HepG2 (cell line): ENCODE data around the gene MTHFD1. TPM values are rescaled to one million over a fixed set of nuclear protein-coding genes. Genes with fewer than 3 reads are reported as not detected.

ENCODE experiments used
- BRD4 ChIP-seq: sonication (generic); formaldehyde crosslinking; IDR thresholded peaks from 2 replicates; pipeline ENCODE4 v1.4.0; 2020; ENCODE audit warnings: missing genetic modification reagents
- CREM ChIP-seq, 2 experiments: sonication (generic) in 1 of 2; formaldehyde crosslinking in 1 of 2; IDR thresholded peaks; 2 replicates each; pipeline versions ENCODE4 v1.4.0 to v1.6.1; 2016 to 2020; ENCODE audit warnings: antibody characterized with exemption in 1 of 2, mild to moderate bottlenecking in 1 of 2, missing genetic modification reagents in 1 of 2
- FOXM1 ChIP-seq: sonication (generic); formaldehyde crosslinking; IDR thresholded peaks from 2 replicates; pipeline ENCODE4 v1.5.0; 2020; ENCODE audit warnings: missing genetic modification reagents
- FOXP1 ChIP-seq, 2 experiments: fragments of 450-650 bp in 1 of 2; IDR thresholded peaks; 2 replicates each; pipeline ENCODE4 v1.6.1; 2017 to 2018; ENCODE audit warnings: antibody characterized with exemption in 1 of 2
- RCOR2 ChIP-seq: IDR thresholded peaks from 2 replicates; pipeline ENCODE4 v1.6.1; 2016; ENCODE audit warnings: missing biosample characterization, missing genetic modification reagents
- RORA ChIP-seq: sonication (generic); formaldehyde crosslinking; IDR thresholded peaks from 2 replicates; pipeline ENCODE4 v1.5.0; 2020; ENCODE audit warnings: mild to moderate bottlenecking, missing genetic modification reagents, moderate library complexity
- SOX13 ChIP-seq, 3 experiments: fragments of 450-650 bp in 1 of 3; sonication (generic) in 1 of 3; formaldehyde crosslinking in 1 of 3; IDR thresholded peaks in 2 of 3; conservative IDR thresholded peaks in 1 of 3; 2 replicates each; pipeline versions ENCODE4 v1.5.0 to v1.6.1; 2016 to 2020; ENCODE audit warnings: antibody characterized with exemption in 1 of 3, mild to moderate bottlenecking in 1 of 3, missing compliant biosample characterization in 1 of 3, missing genetic modification reagents in 1 of 3, moderate library complexity in 1 of 3
- SOX5 ChIP-seq: IDR thresholded peaks from 2 replicates; pipeline ENCODE4 v1.6.1; 2016; ENCODE audit warnings: borderline replicate concordance
- TEAD3 ChIP-seq: optimal IDR thresholded peaks from 2 replicates; pipeline ENCODE3; 2016; ENCODE audit warnings: borderline replicate concordance
- XBP1 ChIP-seq: sonication (generic); formaldehyde crosslinking; IDR thresholded peaks from 2 replicates; pipeline ENCODE4 v1.5.0; 2020; ENCODE audit warnings: missing genetic modification reagents
- ZBTB1 ChIP-seq: sonication (generic); formaldehyde crosslinking; IDR thresholded peaks from 2 replicates; pipeline ENCODE4 v1.4.0; 2020; ENCODE audit warnings: missing genetic modification reagents, borderline replicate concordance
- ZNF234 ChIP-seq: sonication (generic); formaldehyde crosslinking; conservative IDR thresholded peaks from 2 replicates; pipeline ENCODE4 v1.5.1; 2020; ENCODE audit warnings: mild to moderate bottlenecking, missing genetic modification reagents
- ZNF737 ChIP-seq: sonication (generic); formaldehyde crosslinking; IDR thresholded peaks from 2 replicates; pipeline ENCODE4 v1.5.0; 2020; ENCODE audit warnings: missing genetic modification reagents, mild to moderate bottlenecking, borderline replicate concordance
- ZNF749 ChIP-seq: sonication (generic); formaldehyde crosslinking; IDR thresholded peaks from 2 replicates; pipeline ENCODE4 v1.8.0; 2022; ENCODE audit warnings: mild to moderate bottlenecking, missing genetic modification reagents, moderate library complexity, borderline replicate concordance
- ZNF792 ChIP-seq: IDR thresholded peaks from 2 replicates; pipeline ENCODE4 v1.6.1; 2016
- polyA plus RNA-seq, 8 experiments: library from polyadenylated mRNA; depleted of rRNA in 3 of 8; stranded (reverse) in 7 of 8; unstranded in 1 of 8; fragments of >200 nt; fragmentation: Illumina TruSeq in 4 of 8; extraction: Trizol in 4 of 8; gene quantifications; 2 replicates each; pipeline versions ENCODE4 v1.2.1 to v1.2.3, GENCODE V29; 2011 to 2016; ENCODE audit warnings: low read depth in 4 of 8, missing spikeins in 1 of 8, mixed read lengths in 1 of 8; ENCODE audit not compliant: insufficient read depth in 1 of 8
- total RNA-seq, 5 experiments: library from RNA; depleted of rRNA; stranded (reverse); fragments of >200 nt; fragmentation: Illumina TruSeq; extraction: Trizol; gene quantifications; 2 replicates each; pipeline ENCODE4 v1.2.3, GENCODE V29; 2016; ENCODE audit warnings: low read depth in 1 of 5
- TF ChIP-seq, protein P1 (sequence below): sonication (generic); formaldehyde crosslinking; IDR thresholded peaks from 2 replicates; pipeline ENCODE4 v1.4.0; 2020; ENCODE audit warnings: missing genetic modification reagents
- TF ChIP-seq, protein P2 (sequence below): sonication (generic); formaldehyde crosslinking; IDR thresholded peaks from 2 replicates; pipeline ENCODE4 v1.4.0; 2020; ENCODE audit warnings: mild to moderate bottlenecking, missing genetic modification reagents
- TF ChIP-seq, protein P3 (sequence below): sonication (generic); formaldehyde crosslinking; IDR thresholded peaks from 2 replicates; pipeline ENCODE4 v1.5.1; 2020; ENCODE audit warnings: missing genetic modification reagents, mild to moderate bottlenecking, borderline replicate concordance
- TF ChIP-seq, protein P4 (sequence below): sonication (generic); formaldehyde crosslinking; IDR thresholded peaks from 2 replicates; pipeline ENCODE4 v1.8.0; 2022; ENCODE audit warnings: mild to moderate bottlenecking, missing genetic modification reagents; ENCODE audit not compliant: insufficient replicate concordance

MTHFD1 gene
- total and polyA plus RNA-seq, 2 of the 13 experiments (the other 11 are each of a cell fraction or from before 2014, with no cell fraction given): 31.0 to 106 TPM

DNA sequence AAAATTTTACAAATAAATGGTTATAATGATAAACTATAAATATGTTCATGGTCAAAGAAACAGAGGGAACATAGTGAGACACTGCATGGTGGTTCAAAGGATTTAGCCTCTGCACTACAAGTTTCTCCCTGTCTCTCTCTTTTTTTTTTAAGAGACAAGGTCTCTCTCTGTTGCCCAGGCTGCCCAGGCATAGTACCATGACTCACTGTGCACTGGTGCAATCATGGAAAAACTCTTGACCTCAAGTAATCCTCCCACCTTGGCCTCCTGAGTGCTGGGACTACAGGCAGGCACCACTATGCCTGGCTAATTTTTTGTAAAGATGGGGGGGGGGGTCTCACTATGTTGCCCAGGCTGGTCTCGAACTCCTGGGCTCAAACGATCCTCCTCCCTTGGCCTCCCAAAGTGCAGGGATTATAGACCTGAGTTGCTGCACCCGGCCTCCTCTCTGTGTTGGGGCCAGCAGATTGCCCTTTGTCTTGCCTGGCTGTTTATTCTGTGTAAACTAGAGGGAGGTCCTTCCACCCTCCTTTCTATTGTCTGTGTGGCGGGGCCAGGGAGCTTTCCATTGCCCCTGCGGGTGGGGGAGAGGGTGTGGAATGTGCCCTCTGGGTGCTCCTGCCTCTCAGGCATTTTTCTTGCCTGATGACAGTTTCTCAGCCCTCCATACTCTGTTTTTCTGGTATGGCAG is 22.1 kb downstream of the MTHFD1 start (continued):
- TF ChIP-seq ZNF234 (CRISPR knock-in tag): no peak
- TF ChIP-seq FOXM1 (CRISPR knock-in tag): no peak
- no peak for TF ChIP-seq ZNF792
- no peak for TF ChIP-seq ZNF749
- TF ChIP-seq, protein P1, sequence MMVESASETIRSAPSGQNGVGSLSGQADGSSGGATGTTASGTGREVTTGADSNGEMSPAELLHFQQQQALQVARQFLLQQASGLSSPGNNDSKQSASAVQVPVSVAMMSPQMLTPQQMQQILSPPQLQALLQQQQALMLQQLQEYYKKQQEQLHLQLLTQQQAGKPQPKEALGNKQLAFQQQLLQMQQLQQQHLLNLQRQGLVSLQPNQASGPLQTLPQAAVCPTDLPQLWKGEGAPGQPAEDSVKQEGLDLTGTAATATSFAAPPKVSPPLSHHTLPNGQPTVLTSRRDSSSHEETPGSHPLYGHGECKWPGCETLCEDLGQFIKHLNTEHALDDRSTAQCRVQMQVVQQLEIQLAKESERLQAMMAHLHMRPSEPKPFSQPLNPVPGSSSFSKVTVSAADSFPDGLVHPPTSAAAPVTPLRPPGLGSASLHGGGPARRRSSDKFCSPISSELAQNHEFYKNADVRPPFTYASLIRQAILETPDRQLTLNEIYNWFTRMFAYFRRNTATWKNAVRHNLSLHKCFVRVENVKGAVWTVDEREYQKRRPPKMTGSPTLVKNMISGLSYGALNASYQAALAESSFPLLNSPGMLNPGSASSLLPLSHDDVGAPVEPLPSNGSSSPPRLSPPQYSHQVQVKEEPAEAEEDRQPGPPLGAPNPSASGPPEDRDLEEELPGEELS (CRISPR knock-in tag): peak; percentile 63; the same call in 1 of the 2 replicates
- TF ChIP-seq, protein P2, sequence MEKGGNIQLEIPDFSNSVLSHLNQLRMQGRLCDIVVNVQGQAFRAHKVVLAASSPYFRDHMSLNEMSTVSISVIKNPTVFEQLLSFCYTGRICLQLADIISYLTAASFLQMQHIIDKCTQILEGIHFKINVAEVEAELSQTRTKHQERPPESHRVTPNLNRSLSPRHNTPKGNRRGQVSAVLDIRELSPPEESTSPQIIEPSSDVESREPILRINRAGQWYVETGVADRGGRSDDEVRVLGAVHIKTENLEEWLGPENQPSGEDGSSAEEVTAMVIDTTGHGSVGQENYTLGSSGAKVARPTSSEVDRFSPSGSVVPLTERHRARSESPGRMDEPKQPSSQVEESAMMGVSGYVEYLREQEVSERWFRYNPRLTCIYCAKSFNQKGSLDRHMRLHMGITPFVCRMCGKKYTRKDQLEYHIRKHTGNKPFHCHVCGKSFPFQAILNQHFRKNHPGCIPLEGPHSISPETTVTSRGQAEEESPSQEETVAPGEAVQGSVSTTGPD: no peak
- peak; percentile 89 for TF ChIP-seq SOX5
- peak; percentile 26; the same call in 1 of the 2 replicates for TF ChIP-seq RCOR2 (CRISPR knock-in tag)
- TF ChIP-seq CREM (IDR thresholded peaks at IDR 0.05): no peak
- no peak for TF ChIP-seq CREM (CRISPR knock-in tag; IDR thresholded peaks at IDR 0.05)
- no peak for TF ChIP-seq RORA (CRISPR knock-in tag)
- peak; percentile 91 for TF ChIP-seq SOX13 (IDR thresholded peaks at IDR 0.05)
- TF ChIP-seq SOX13 (CRISPR knock-in tag; conservative IDR thresholded peaks at IDR 0.05 in 1 of 2, IDR thresholded peaks at IDR 0.05 in 1 of 2): peak in 1 of 2 experiments; percentile 96; a peak in 2 of 4 replicates
- TF ChIP-seq FOXP1 (IDR thresholded peaks at IDR 0.05): no peak
- TF ChIP-seq FOXP1 (CRISPR knock-in tag; IDR thresholded peaks at IDR 0.05): peak; percentile 51; the same call in 1 of the 2 replicates
- no peak for TF ChIP-seq ZNF737
- TF ChIP-seq, protein P3, sequence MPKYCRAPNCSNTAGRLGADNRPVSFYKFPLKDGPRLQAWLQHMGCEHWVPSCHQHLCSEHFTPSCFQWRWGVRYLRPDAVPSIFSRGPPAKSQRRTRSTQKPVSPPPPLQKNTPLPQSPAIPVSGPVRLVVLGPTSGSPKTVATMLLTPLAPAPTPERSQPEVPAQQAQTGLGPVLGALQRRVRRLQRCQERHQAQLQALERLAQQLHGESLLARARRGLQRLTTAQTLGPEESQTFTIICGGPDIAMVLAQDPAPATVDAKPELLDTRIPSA (CRISPR knock-in tag): no peak
- TF ChIP-seq XBP1 (CRISPR knock-in tag): no peak
- TF ChIP-seq, protein P4, sequence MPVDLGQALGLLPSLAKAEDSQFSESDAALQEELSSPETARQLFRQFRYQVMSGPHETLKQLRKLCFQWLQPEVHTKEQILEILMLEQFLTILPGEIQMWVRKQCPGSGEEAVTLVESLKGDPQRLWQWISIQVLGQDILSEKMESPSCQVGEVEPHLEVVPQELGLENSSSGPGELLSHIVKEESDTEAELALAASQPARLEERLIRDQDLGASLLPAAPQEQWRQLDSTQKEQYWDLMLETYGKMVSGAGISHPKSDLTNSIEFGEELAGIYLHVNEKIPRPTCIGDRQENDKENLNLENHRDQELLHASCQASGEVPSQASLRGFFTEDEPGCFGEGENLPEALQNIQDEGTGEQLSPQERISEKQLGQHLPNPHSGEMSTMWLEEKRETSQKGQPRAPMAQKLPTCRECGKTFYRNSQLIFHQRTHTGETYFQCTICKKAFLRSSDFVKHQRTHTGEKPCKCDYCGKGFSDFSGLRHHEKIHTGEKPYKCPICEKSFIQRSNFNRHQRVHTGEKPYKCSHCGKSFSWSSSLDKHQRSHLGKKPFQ (CRISPR knock-in tag): no peak
- peak; percentile 36 for TF ChIP-seq TEAD3 (CRISPR knock-in tag)
- TF ChIP-seq BRD4: no peak
- no peak for TF ChIP-seq ZBTB1 (CRISPR knock-in tag)
